Brain pericyte (primary cell): Measurements from ENCODE around the gene FAM174B.

Experiments used
- DNase-seq: peaks from one replicate; pipeline ENCODE4 v3.0.0-alpha.2; 2012; ENCODE audit warnings: low read depth, low spot score

Gene FAM174B

GRCh38 chr15:92664178-92664900, 8.8 kb upstream of the FAM174B start:
- DNase-seq, result no peak

GRCh38 chr15:92663250-92663951, 7.8 kb upstream of the FAM174B start:
- no peak for DNase-seq

- DNase-seq, result no peak
These were observed 7.2 kb upstream of the FAM174B start for GRCh38 chr15:92662762-92663161.

- DNase-seq, result no peak
These were observed 6.4 kb upstream of the FAM174B start for GRCh38 chr15:92661956-92662355.

- no peak for DNase-seq
These were observed 5.5 kb upstream of the FAM174B start for GRCh38 chr15:92661069-92661468.

GRCh38 chr15:92657486-92657885, 1.9 kb upstream of the FAM174B start:
- no peak for DNase-seq

- DNase-seq, result no peak
These were observed 514 bp upstream of the FAM174B start for GRCh38 chr15:92656089-92656488.

GRCh38 chr15:92654662-92655061, 913 bp downstream of the FAM174B start:
- no peak for DNase-seq

- peak; percentile 8 for DNase-seq
These were observed 1.6 kb downstream of the FAM174B start for GRCh38 chr15:92653836-92654539.

- DNase-seq, result no peak
These were observed 2.2 kb downstream of the FAM174B start for GRCh38 chr15:92653366-92653765.

GRCh38 chr15:92652576-92652966, 3.0 kb downstream of the FAM174B start:
- no peak for DNase-seq

- DNase-seq, result no peak
These were observed 3.5 kb downstream of the FAM174B start for GRCh38 chr15:92651877-92652575.

- no peak for DNase-seq
These were observed 4.6 kb downstream of the FAM174B start for GRCh38 chr15:92650966-92651365.

- DNase-seq, result no peak
These were observed 5.3 kb downstream of the FAM174B start for GRCh38 chr15:92650256-92650655.

GRCh38 chr15:92648190-92648875, 7.2 kb downstream of the FAM174B start:
- DNase-seq, result no peak

GRCh38 chr15:92647467-92648163, 8.0 kb downstream of the FAM174B start:
- DNase-seq, result no peak

- no peak for DNase-seq
These were observed 9.4 kb downstream of the FAM174B start for GRCh38 chr15:92646216-92646615.

- no peak for DNase-seq
These were observed 9.8 kb downstream of the FAM174B start for GRCh38 chr15:92645731-92646130.

- no peak for DNase-seq
These were observed 10.4 kb downstream of the FAM174B start for GRCh38 chr15:92645051-92645631.
